GM12878 (cell line): ENCODE measurements around the gene CLEC20A. TPM values are rescaled to one million over a fixed set of nuclear protein-coding genes. Genes with fewer than 3 reads are reported as not detected.

Source experiments
- ATAC-seq: fragments of 200-7000 bp; cut with Tn5 transposase; 3 replicates; pipeline ENCODE4 v1.9.1; 2020; ENCODE audit warnings: mild to moderate bottlenecking, moderate library complexity
- BruUV-seq: library from RNA; stranded (reverse); fragments of 400-500 nt; replicated peaks from 2 replicates; lab custom pipeline; 2021; lab: Mats Ljungman, UMichigan
- CTCF ChIA-PET: fragments of 300-600 bp; sonication (Branson Sonifier 250); formaldehyde crosslinking; extraction: SDS; loops from one replicate; lab custom pipeline; 2021; ENCODE audit warnings: inconsistent platforms; lab: Yijun Ruan, JAX
- POLR2A ChIA-PET: fragments of 350-600 bp; formaldehyde crosslinking; extraction: SDS; loops from one replicate; lab custom pipeline; 2021; ENCODE audit warnings: inconsistent platforms; lab: Charles Lee
- RAD21 ChIA-PET: fragments of 300-600 bp; sonication (Branson Sonifier 250); formaldehyde crosslinking; loops from one replicate; lab custom pipeline; 2023; ENCODE audit warnings: antibody characterized with exemption; ENCODE audit not compliant: unreplicated experiment; lab: Charles Lee
- SMC1A ChIA-PET: fragments of 300-600 bp; sonication (Branson Sonifier 250); formaldehyde crosslinking; loops from one replicate; lab custom pipeline; 2023; ENCODE audit not compliant: unreplicated experiment, uncharacterized antibody; lab: Charles Lee
- DNase-seq: peaks from one replicate; pipeline ENCODE4 v3.0.0-alpha.2; 2011; ENCODE audit warnings: low read depth, low spot score
- FAIRE-seq: peaks from 3 replicates; lab custom pipeline; 2011; peaks lifted over from hg19 to GRCh38; lab: Jason Lieb, UNC
- H2AFZ ChIP-seq: 2 replicates; pipeline ENCODE4 v1.6.0; 2011; ENCODE audit warnings: low read depth, low read length, control low read depth; ENCODE audit not compliant: control insufficient read depth
- H3K27ac ChIP-seq: 2 replicates; pipeline ENCODE4 v1.5.1; 2011; ENCODE audit warnings: control low read depth; ENCODE audit not compliant: control insufficient read depth, insufficient read depth
- H3K27me3 ChIP-seq, 2 experiments: replicated peaks in 1 of 2; 2 replicates each; pipeline versions ENCODE4 v1.6.0 to v1.6.1; 2011; ENCODE audit warnings: low read length in 1 of 2; ENCODE audit not compliant: control insufficient read depth in 2 of 2, insufficient read depth in 2 of 2
- H3K36me3 ChIP-seq, 2 experiments: 2 replicates each; pipeline ENCODE4 v1.5.1; 2011; ENCODE audit warnings: low read length in 1 of 2; ENCODE audit not compliant: control insufficient read depth in 2 of 2, insufficient read depth in 2 of 2
- H3K4me1 ChIP-seq: 2 replicates; pipeline ENCODE4 v1.6.1; 2011; ENCODE audit warnings: mild to moderate bottlenecking, low read length, moderate library complexity, mixed read lengths; ENCODE audit not compliant: control insufficient read depth, insufficient read depth
- H3K4me2 ChIP-seq: 2 replicates; pipeline ENCODE4 v1.6.0; 2011; ENCODE audit warnings: control low read depth; ENCODE audit not compliant: control insufficient read depth, insufficient read depth
- H3K4me3 ChIP-seq: fragments of 200-600 bp; sonication (generic); 2 replicates; pipeline ENCODE4 v1.5.1; 2016
- H3K79me2 ChIP-seq: 2 replicates; pipeline ENCODE4 v1.6.0; 2011; ENCODE audit warnings: low read length; ENCODE audit not compliant: control insufficient read depth, insufficient read depth
- H3K9ac ChIP-seq: 2 replicates; pipeline ENCODE4 v1.8.0; 2011; ENCODE audit warnings: low read length, control low read depth, mixed read lengths; ENCODE audit not compliant: control insufficient read depth, insufficient read depth
- H3K9me3 ChIP-seq: replicated peaks from 3 replicates; pipeline ENCODE4 v1.5.1; 2011; ENCODE audit warnings: mild to moderate bottlenecking, low read length; ENCODE audit not compliant: control insufficient read depth, insufficient read depth
- H4K20me1 ChIP-seq: 2 replicates; pipeline ENCODE4 v1.6.0; 2011; ENCODE audit not compliant: control insufficient read depth, insufficient read depth
- ATF2 ChIP-seq: IDR thresholded peaks from 2 replicates; pipeline ENCODE4 v1.6.1; 2012; ENCODE audit warnings: low read length, inconsistent platforms
- ETV6 ChIP-seq, 2 experiments: fragments of 450-650 bp in 1 of 2; IDR thresholded peaks in 1 of 2; conservative IDR thresholded peaks in 1 of 2; 2 replicates each; pipeline ENCODE4 v1.6.1; 2014; ENCODE audit warnings: antibody characterized with exemption in 1 of 2, borderline replicate concordance in 1 of 2, low read depth in 1 of 2, mild to moderate bottlenecking in 1 of 2, moderate library complexity in 1 of 2
- HDAC2 ChIP-seq: fragments of 200-600 bp; sonication (generic); IDR thresholded peaks from 2 replicates; pipeline ENCODE4 v1.6.1; 2017
- MEF2B ChIP-seq: fragments of 450-650 bp; IDR thresholded peaks from 2 replicates; pipeline ENCODE4 v1.6.1; 2018; ENCODE audit warnings: mild to moderate bottlenecking, moderate library complexity; ENCODE audit not compliant: partially characterized antibody, poor library complexity, severe bottlenecking
- MTA2 ChIP-seq: fragments of 450-650 bp; IDR thresholded peaks from 2 replicates; pipeline ENCODE4 v1.6.1; 2016; ENCODE audit warnings: low read depth, mild to moderate bottlenecking, moderate library complexity
- NBN ChIP-seq: fragments of 450-650 bp; IDR thresholded peaks from 2 replicates; pipeline ENCODE4 v1.6.1; 2016
- RUNX3 ChIP-seq: IDR thresholded peaks from 2 replicates; pipeline ENCODE4 v1.6.1; 2012; ENCODE audit warnings: low read length, inconsistent platforms
- SIN3A ChIP-seq: IDR thresholded peaks from 2 replicates; pipeline ENCODE4 v1.6.1; 2012; ENCODE audit warnings: low read depth, low read length, improper control_type of control experiment
- SIX5 ChIP-seq: IDR thresholded peaks from 2 replicates; pipeline ENCODE4 v1.6.1; 2011; ENCODE audit warnings: mild to moderate bottlenecking, low read depth, low read length, moderate library complexity; ENCODE audit not compliant: severe bottlenecking
- SP1 ChIP-seq: IDR thresholded peaks from one replicate; pipeline ENCODE4 v1.6.1; 2011; ENCODE audit warnings: low read depth, low read length
- STAT1 ChIP-seq: fragments of 450-650 bp; conservative IDR thresholded peaks from 2 replicates; pipeline ENCODE4 v1.6.1; 2014; ENCODE audit warnings: antibody characterized with exemption, mild to moderate bottlenecking
- WRNIP1 ChIP-seq: IDR thresholded peaks from 2 replicates; pipeline ENCODE4 v1.6.1; 2011; ENCODE audit warnings: low read depth, low read length, improper control_type of control experiment, borderline replicate concordance
- WGBS: methylation state at CpG from one replicate; pipeline ENCODE4 v1.1.6; 2016; ENCODE audit warnings: low lambda C conversion rate; ENCODE audit not compliant: insufficient replicate concordance, insufficient coverage; ENCODE audit errors: missing lambda C conversion rate; 5-methylcytosine and 5-hydroxymethylcytosine counted together
- in situ Hi-C: fragments of 300-500 bp; cut with MboI; formaldehyde crosslinking; loops from 9 replicates; pipeline ENCODE4 v1.14.3; 2018; ENCODE audit warnings: mixed read lengths
- intact Hi-C: fragments of 100-400 bp; cut with micrococcal nuclease; formaldehyde crosslinking; loops from one replicate; pipeline ENCODE4 v1.14.2; 2022; ENCODE audit not compliant: unreplicated experiment
- polyA plus RNA-seq, 11 experiments: library from polyadenylated mRNA; depleted of rRNA in 4 of 11; unstranded in 6 of 11; stranded (reverse) in 5 of 11; fragments of >200 nt; fragmentation: Nextera tagmentation in 4 of 11; fragmentation: Illumina TruSeq in 1 of 11; extraction: Ambion mirVana in 4 of 11; extraction: Trizol in 1 of 11; gene quantifications; 1 replicate in 1 of 11; 2 replicates in 10 of 11; pipeline versions ENCODE4 v1.2.1 to v1.2.3, GENCODE V29; 2011 to 2016; ENCODE audit warnings: inconsistent platforms in 2 of 11, missing spikeins in 2 of 11, low read depth in 1 of 11
- total RNA-seq, 4 experiments: library from RNA; depleted of rRNA in 3 of 4; stranded (reverse); fragments of >200 nt in 3 of 4; fragmentation: Illumina TruSeq in 1 of 4; extraction: Trizol in 1 of 4; gene quantifications; 2 replicates each; pipeline versions ENCODE4 v1.2.1 to v1.2.3, GENCODE V29; 2013 to 2021

The CLEC20A gene
- total and polyA plus RNA-seq, 10 of the 15 experiments (the other 5 are each of a cell fraction or from before 2014, with no cell fraction given): not detected

GRCh38 chr1:178456472-178456871 is 40.3 kb downstream of the CLEC20A start:
- SMC1A ChIA-PET: no interaction called here
- WGBS: 48% methylated on average over 13 of the region's 13 CpGs
- TF ChIP-seq MEF2B (no peak), MTA2 (no peak), SP1 (no peak), NBN (no peak), WRNIP1 (no peak), ATF2 (no peak), STAT1 (no peak), SIN3A (no peak), ETV6 (conservative IDR thresholded peaks at IDR 0.05 in 1 of 2, IDR thresholded peaks at IDR 0.05 in 1 of 2; ENCODE audit: borderline replicate concordance in 1 of 2, low read depth in 1 of 2) (no peak), HDAC2 (no peak), SIX5 (no peak), RUNX3 (no peak)

More at GRCh38 chr1:178456472-178456871, 40.3 kb downstream of the CLEC20A start:
- Histone ChIP-seq H3K4me2 (no peak overlapping the region), H3K27ac (no peak overlapping the region), H3K36me3 (no peaks in the 10 kb centered on the region), H3K4me1 (no peaks in the 10 kb centered on the region), H3K9ac (no peak overlapping the region), H3K79me2 (no peaks in the 10 kb centered on the region), H3K27me3 (no peaks in the 10 kb centered on the region), H4K20me1 (no peaks in the 10 kb centered on the region), H2AFZ (no peak overlapping the region), H3K9me3 (no peaks in the 10 kb centered on the region), H3K4me3 (no peak overlapping the region)
- no TSS peak for BruUV-seq
- no peak for DNase-seq
- no peak for ATAC-seq
- RAD21 ChIA-PET: no interaction called here
- POLR2A ChIA-PET: no interaction called here
- CTCF ChIA-PET: no interaction called here
- FAIRE-seq: no peak
- intact Hi-C loops: no loop called here
- in situ Hi-C loops: no loop called here
